Measurements from ENCODE around the gene IL6. TPM values are rescaled to one million over a fixed set of nuclear protein-coding genes. Genes with fewer than 3 reads are reported as not detected.
A peak's percentile ranks its signal among the peaks of the same experiment; 100 is the strongest.
"Not testable (repeated sequence)": the region's sequence is repeated elsewhere in the genome, so short reads cannot be mapped to it uniquely, and the experiment has no call there.

Gene IL6
- total and polyA plus RNA-seq, 2 of the 8 experiments (the other 6 are each of a cell fraction or from before 2014, with no cell fraction given), result 0.12 to 0.41 TPM

GRCh38 chr7:22703107-22703855 is 23.7 kb upstream of the IL6 start:
- H4K5ac ChIP-seq (ENCODE audit: insufficient read length, low read depth, low read length); H3K4me1 ChIP-seq (replicated peaks in 1 of 4; ENCODE audit: control insufficient read depth in 3 of 4, insufficient read depth in 4 of 4, low read length in 3 of 4); H3K27me3 ChIP-seq (replicated peaks in 1 of 4; ENCODE audit: control insufficient read depth in 3 of 4, extremely low read depth in 1 of 4, insufficient read depth in 3 of 4, low read length in 3 of 4); H3K79me2 ChIP-seq (ENCODE audit: control insufficient read depth in 1 of 2, insufficient read depth in 2 of 2, low read length in 2 of 2); H4K8ac ChIP-seq (ENCODE audit: extremely low read depth, insufficient read depth, low read length); DNase-seq (ENCODE audit: low read depth in 1 of 2, low spot score in 2 of 2); H2BK20ac ChIP-seq (ENCODE audit: low read length); H4K20me1 ChIP-seq (replicated peaks in 1 of 2; ENCODE audit: control insufficient read depth in 1 of 2, insufficient read depth in 2 of 2, low read length in 2 of 2); H3K27ac ChIP-seq (ENCODE audit: low read depth, low read length); H3K79me1 ChIP-seq (ENCODE audit: low read depth, low read length); H3K4ac ChIP-seq (replicated peaks; ENCODE audit: insufficient read length, low read depth, low read length); H2AK5ac ChIP-seq (ENCODE audit: low read depth, low read length); H2BK120ac ChIP-seq (replicated peaks; ENCODE audit: low read depth, low read length); H3K9ac ChIP-seq (replicated peaks in 1 of 4; ENCODE audit: extremely low read depth in 1 of 4, low read depth in 3 of 4, low read length in 3 of 4); H3K14ac ChIP-seq (ENCODE audit: insufficient read length); H3K56ac ChIP-seq (replicated peaks; ENCODE audit: insufficient read length, low read depth, low read length); H3K4me3 ChIP-seq (ENCODE audit: extremely low read depth in 1 of 4, insufficient read depth in 2 of 4, low read depth in 3 of 4, low read length in 4 of 4); H2BK15ac ChIP-seq (ENCODE audit: low read length); H4K91ac ChIP-seq (replicated peaks; ENCODE audit: insufficient read length, low read length); H3K23me2 ChIP-seq (ENCODE audit: low read depth, low read length); H3K23ac ChIP-seq (ENCODE audit: insufficient read length); H3K9me3 ChIP-seq (ENCODE audit: insufficient read depth in 2 of 2, low read depth in 1 of 2, low read length in 1 of 2); POLR2A ChIA-PET (ENCODE audit: partially characterized antibody); H3K36me3 ChIP-seq (ENCODE audit: control insufficient read depth in 2 of 4, insufficient read depth in 4 of 4, low read length in 3 of 4); FAIRE-seq; H2AFZ ChIP-seq (ENCODE audit: low read length): not testable (repeated sequence)
- Histone ChIP-seq H2BK5ac (ENCODE audit: low read depth, low read length) (peak overlapping the region; percentile 15; the same call in 1 of the 2 replicates), H3K4me2 (ENCODE audit: insufficient read depth in 1 of 2, low read depth in 2 of 2, low read length in 2 of 2) (peak overlapping the region; percentile 15 to 44; a peak in 2 of 4 replicates), H2BK12ac (ENCODE audit: low read depth, low read length) (0 out of 2 replicates have a peak overlapping the region, but pooled peaks have one; percentile 75), H3K18ac (ENCODE audit: extremely low read depth, low read length) (peak overlapping the region; percentile 83)
- 64% methylated on average over 7 of the region's 10 CpGs; no CpG with 5 or more reads in 1 of the 2 experiments for WGBS, 2 experiments (ENCODE audit: extremely low coverage in 1 of 2, insufficient coverage in 1 of 2, insufficient read length in 1 of 2, insufficient replicate concordance in 2 of 2, low coverage in 1 of 2, low lambda C conversion rate in 2 of 2, missing lambda C conversion rate in 1 of 2)
- CTCF ChIA-PET (ENCODE audit: partially characterized antibody), result interaction anchor here (1.4 to 1.5 kb wide), 2 partner anchors 117 to 144 kb away, joined by 3 to 6 read pairs; no protein-coding TSS in a partner anchor
- peak; percentile 78 for TF ChIP-seq TEAD4 (IDR thresholded peaks at IDR 0.05; ENCODE audit: low read depth, low read length)
- TF ChIP-seq TAF1 (IDR thresholded peaks at IDR 0.05; ENCODE audit: low read depth, low read length), result 0 out of 2 replicates have a peak, but pooled peaks have one; percentile 20
- TF ChIP-seq POLR2A (IDR thresholded peaks at IDR 0.05; ENCODE audit: control extremely low read depth in 1 of 2, low read depth in 2 of 2, low read length in 2 of 2), result peak in 1 of 2 experiments; percentile 25; a peak in 1 of 3 replicates
- TF ChIP-seq ASH2L (IDR thresholded peaks at IDR 0.05; ENCODE audit: low read length), result peak; percentile 29
